Measurements from ENCODE around the gene LRRC75A.

LRRC75A gene

DNA sequence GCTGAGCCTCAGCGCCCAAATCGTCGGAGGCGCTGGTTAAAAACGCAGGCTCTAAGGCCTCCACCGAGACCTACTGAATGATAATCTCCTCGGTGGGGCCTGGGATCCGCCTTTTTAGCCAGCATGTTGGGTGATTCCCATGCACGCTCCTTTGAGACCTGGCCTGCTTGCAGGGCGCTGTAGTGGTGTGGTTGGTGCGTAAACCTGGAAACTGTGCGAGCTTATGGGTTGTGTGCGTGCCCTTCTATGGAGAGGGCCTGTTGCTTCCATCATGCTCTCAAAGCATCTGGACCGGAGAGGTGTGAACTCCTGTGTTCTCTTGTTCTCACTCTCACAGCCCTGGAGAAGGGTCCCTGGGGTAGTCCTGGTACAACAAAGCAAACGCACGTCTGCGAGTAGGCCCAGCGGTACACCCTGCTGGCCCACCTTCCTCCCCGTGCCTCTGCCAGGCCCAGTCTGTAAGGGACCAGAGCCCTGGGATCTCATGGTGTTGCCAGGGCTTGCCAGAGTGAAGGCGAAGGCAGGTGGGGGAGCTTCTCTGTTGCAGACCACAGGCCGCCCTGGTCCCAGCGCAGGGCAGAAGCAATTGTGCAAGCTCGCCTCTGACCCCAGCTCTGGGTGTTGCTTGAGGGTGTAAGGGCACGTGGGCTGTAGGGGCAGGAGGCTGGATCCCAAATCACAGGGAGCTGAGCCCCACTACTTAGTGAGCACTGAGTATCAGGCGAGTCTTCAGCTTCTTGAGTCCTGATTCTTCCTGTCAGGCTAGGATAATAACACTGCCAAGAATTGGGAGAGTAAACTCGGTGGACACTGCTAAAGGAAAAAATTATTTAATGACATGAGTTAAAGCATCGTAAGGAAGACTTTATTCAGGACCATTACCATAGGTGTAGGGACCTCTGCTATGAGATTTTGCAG is 879 bp upstream of the LRRC75A start:
- no peak for DNase-seq

- DNase-seq: no peak
These were observed 776 bp downstream of the LRRC75A start for GRCh38 chr17:16491131-16491702.

DNA sequence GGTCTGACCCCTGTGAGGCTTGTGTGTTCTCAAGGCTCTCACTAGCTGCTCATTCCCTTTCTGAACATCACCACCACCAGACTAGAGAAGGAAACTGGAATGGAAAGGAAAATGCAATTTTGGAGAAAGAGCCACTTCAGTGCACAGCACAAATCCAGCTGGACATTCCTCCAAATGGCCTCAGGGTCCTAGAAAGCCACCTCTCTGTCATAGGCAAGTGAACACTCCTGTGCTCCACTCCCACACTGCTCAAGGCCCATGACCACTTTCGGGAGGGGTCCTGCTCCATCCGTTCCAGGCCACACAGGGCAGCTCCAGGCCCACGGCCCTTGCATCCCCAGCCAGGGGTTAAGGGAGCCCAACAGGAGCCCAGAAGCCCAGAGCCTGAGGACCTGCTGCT is 2.6 kb downstream of the LRRC75A start:
- DNase-seq: no peak

GRCh38 chr17:16488968-16489337 is 3.0 kb downstream of the LRRC75A start:
- DNase-seq: no peak

GRCh38 chr17:16488186-16488967 is 3.6 kb downstream of the LRRC75A start:
- no peak for DNase-seq

GRCh38 chr17:16486373-16487250 is 5.4 kb downstream of the LRRC75A start:
- peak; percentile 95 for DNase-seq

GRCh38 chr17:16484445-16485175 is 7.4 kb downstream of the LRRC75A start:
- DNase-seq: no peak

DNA sequence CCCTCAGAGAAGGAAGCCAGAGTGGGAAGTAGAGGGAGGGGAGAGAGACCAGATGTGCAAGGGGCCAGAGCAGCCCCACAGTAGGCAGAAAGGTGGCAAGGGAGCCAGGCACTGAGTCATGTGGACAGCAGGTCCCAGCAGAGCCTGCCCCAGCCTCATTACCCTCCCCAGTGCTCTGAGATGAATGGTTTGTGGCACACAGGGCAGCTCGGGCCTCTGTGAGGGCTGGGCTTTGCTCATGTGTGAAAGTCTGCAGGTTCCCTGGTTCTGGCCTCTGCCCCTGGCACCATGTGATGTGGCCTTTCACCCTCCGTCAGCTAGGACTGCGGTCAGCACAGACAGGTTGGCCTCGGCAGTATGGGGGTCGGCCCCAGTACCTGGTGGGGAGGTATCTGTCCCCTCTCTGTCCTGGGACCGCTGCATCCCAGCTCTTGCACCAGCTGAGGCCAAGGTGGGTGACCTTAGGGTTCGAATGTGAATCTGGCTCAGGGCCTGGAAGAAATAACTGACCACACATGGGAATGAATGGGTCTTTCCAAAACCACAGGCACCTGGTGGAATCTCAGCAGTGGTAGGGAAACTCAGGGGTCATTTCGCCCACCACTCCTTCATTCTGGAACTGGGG is 8.9 kb downstream of the LRRC75A start:
- no peak for DNase-seq

GRCh38 chr17:16482253-16482652 is 9.7 kb downstream of the LRRC75A start:
- DNase-seq: no peak

DNA sequence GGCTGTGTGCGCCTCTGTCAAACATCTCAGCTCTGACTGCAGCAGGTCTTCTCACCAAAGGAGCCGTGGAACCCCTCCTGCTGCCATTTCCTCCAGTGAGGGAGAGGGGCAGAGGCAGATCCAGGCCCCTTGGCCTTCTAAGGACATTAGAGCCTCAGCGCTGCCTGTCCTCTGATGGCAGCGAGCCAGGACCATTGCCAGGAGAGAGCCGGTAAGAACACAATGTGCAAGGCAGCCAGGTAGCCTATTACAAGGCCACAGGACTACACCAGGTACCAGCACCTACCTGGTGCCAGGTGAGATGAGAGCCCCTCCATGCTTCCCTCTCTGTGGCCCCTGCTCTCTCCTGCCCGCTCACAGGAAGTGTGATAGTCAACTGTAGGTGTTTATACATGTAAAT is 11.0 kb downstream of the LRRC75A start:
- no peak for DNase-seq

DNA sequence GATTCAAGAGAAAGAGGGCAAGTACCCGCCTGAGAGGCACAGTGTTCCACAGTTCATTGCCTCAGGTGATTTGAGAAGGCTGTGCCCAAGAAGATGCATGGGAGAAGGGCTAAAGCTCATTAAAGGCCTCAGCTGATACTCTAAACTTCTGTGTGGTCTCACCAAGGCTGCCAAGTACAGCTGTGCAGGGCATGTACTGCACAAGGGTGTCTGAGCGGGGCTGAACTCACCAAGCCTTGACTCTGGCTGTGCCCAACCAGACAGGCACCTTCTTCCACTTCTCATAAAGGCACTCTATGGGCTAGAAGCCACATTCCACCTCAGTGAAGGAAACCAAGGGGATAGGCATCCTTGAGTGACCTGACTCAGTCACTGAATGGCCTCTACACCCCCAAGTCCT is 12.7 kb downstream of the LRRC75A start:
- no peak for DNase-seq

- DNase-seq: no peak
These were observed 13.3 kb downstream of the LRRC75A start for GRCh38 chr17:16478649-16479048.

DNA sequence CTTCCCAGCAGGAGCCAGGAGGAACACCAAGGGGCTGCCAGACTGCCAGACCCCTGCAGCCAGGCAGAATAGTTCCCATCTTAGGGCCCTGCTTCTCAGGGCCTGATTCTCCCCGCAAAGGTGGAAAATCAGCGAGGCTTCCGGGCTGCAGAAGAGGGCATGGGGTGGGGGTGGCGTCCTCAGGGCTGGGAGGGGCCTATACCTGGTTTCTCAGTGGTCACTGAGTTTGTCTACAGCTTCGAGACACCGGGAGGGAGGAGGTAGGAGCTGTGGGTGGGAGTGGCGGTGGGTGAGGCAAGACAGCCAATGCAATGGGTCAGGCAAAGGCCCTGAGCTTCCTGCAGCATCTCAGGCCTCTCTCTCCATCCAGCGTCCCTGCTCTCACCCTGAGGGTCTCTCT is 14.3 kb downstream of the LRRC75A start:
- DNase-seq: no peak

- DNase-seq: no peak
These were observed 14.7 kb downstream of the LRRC75A start for GRCh38 chr17:16477255-16477654.

- DNase-seq: no peak
These were observed 16.8 kb downstream of the LRRC75A start for GRCh38 chr17:16475179-16475704.

DNA sequence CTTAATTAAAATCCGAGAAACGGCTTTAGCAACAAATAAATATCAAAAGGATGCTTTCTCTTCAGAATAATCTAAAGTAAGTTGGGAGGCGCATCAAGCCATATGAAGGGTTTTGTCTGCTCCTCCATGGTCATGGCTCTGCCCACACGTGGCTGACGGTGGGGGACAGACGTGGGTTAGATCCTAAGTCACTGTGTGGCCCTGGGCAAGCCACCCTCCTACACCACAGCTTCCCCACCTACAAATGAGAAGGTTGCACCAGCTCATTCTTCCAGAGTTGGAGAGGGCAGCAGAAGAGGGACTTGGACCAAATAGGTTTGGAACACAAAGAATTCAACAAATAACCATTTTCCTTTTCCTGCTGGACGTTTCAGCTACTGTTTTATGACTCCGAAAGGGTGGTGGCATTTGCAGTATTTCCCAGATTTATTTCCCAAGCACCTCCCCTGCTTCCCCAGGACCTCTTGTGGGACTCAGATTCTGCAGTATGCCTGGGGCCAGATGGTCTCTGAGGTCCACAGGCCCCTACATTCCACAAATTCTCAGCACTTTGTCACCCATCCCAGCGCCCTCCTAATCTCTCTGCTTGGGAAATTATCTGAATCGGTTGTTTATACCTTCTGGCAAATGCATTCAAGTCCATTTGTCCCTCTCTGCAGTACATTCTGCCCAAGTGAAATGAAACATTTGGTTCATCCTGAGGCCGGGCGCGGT is 17.8 kb downstream of the LRRC75A start:
- DNase-seq: no peak

DNA sequence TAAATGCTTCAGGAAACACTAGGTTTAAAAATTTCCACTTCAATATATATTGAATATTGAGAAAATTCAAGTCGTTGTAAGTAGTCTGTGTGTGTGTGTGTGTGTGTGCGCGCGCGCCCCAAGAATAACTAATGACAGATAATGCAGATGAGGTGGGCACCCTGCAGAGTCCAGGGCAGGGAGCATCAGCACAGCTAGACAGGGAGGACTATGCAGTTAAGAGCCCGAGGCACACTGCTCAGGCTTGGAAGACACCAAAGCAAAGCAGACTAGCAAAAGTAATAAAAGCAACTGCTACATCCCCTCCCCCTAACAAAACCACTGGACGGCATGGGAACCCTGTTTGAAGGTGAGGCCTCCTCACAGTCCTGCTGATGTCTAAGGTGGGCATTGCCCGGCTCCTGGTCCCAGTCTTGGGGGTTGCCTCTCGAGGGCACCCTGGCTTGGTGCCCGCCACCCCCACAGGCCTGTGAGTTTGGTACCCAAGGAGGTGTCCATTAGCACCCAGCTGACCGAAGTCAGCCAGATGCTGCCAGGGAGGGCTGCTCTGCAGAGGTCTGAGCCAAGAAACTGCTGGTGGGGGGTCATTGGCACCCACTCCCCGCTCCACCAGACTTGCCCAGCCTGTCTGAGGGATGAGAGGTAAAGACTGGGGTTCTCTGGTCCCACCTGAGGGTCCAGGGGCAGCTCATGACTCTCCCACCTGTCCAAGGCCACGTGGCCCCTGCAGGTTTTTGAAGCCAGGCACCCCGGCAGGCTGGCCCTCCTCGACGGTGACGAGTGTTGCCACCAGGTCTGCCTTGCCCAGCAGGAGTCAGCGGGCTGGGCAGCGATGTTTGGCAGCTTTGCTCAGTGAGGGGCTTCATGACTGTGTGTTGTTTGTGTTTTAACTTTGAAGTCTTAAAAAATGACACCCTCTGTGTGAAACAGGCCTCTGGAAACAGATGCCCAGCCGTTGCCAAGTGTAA is 18.7 kb downstream of the LRRC75A start:
- no peak for DNase-seq

- DNase-seq: no peak
These were observed 19.5 kb downstream of the LRRC75A start for GRCh38 chr17:16472539-16472938.

- DNase-seq: no peak
These were observed 20.7 kb downstream of the LRRC75A start for GRCh38 chr17:16471295-16471694.
